Activated T-helper 9 cell treated with anti-CD3 and anti-CD28 coated beads, Interleukin-2, amount 50 U/mL, for 16 hours (primary cell): ENCODE data around the gene TBC1D5.
"Not testable (repeated sequence)": the region's sequence is repeated elsewhere in the genome, so short reads cannot be mapped to it uniquely, and the experiment has no call there.

Source experiments
- DNase-seq: peaks from one replicate; pipeline ENCODE4 v3.0.0-alpha.2; 2020; ENCODE audit warnings: low read depth

Gene TBC1D5

DNA sequence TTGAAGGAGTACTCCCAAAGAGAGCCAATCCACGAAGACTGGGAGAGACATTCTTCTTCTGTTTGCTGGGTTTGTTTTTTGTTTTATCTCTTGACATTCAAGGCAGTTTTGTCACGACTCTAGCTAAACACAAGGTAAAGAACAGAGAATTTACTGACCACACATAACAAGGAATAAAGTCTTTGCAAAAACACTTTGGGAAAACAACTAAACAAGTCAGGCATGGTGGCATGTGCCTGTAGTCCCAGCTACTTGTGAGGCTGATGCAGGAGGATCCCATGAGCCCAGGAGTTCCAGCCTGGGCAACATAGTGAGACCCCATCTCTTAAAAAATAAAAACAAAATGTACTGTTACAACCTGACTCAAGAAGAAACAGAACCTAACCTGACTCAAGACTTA lies 28.0 kb downstream of the TBC1D5 start:
- no peak for DNase-seq

DNA sequence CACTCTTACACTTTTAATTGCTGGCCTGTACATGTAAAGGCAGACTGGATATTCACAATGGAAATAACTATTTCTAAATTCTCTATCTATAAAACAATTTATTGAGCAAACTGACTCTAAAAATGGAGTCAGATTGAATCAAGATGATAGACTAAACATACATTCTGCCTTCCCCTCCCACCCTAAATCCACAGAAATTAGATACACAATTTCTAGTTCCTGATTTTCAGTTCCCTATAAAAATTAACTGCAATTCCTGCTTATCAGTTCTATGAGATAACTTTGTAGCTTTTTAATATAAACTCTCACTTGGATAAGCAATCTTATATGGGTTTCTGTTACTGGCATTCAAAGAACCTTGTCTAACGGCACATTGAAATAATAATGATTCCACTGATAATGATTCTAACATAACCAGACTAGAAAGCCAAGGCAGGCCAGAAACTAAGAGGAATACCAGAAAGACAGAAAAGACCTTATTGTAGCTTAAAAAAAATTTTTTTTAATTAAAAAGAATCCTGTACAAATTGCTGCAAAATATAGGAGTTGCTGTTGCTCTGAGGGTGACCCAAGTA lies 33.1 kb downstream of the TBC1D5 start:
- DNase-seq: no peak

DNA sequence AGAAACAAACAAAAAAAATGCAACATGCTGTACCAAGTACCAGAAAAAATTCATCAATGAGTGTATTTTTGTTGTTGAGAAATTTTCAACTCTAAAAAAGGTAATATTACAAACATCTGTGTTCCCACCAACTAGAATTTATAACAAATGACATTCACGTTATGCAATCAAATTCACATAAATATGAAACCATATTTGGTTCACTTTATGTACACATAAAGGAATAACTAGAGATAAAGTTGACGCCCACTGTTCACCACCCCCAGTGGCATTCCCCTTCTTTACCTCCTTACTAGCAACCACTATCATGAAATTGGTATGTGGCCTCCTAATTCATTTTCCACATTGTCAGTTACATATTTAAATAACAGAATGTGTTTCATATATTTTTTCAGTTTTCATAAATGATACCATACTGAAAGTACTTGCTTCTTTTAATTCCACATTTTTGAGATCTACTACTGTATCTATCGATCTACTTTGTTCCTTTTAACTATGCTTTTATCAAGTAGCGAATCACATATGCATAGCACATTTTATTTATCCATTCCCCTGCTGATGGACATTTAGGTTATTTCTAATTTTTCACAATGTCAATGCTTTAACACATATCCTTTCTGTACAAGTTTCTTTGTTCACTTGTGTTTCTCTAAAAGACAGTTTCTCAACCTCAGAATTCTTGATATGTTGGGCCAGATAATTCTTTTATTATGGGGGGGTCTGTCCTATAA lies 34.5 kb downstream of the TBC1D5 start:
- no peak for DNase-seq

DNA sequence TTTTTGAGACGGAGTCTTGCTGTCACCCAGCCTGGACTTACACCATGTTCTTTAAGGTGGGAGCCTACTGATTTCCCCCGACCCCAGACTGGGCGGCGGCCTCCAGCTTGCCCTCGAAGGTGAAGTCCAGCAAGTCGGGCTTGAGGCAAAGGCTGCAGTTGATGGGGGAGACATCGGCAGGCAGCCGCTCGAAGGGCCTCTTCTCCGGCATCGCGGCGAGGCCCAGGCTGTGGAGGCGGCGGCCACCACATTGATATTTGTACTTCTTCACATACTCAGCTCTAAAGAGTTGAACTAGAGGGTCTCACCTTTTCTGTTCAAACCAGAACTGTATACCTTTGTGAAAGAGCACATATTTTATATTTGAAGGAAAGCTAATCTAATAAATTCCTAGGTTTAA lies 36.4 kb downstream of the TBC1D5 start:
- DNase-seq: not testable (repeated sequence)

DNA sequence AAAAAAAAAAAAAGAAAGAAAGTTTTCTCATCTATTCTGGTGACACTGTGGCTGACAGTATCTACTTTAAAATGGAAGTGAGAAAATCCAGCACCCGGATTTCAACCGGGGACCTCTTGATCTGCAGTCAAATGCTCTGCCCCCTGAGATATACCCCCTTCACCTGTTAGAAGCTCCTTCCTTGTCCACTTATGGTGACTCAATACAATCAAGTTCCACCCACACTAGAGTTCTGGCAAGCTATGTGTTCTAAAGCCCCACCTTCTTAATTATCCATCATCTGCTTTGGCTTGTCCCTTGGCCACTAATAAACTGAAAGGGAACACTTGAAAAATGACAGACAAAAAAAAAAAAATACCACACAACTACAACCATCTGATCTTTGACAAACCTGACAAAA lies 42.6 kb downstream of the TBC1D5 start:
- not testable (repeated sequence) for DNase-seq

DNA sequence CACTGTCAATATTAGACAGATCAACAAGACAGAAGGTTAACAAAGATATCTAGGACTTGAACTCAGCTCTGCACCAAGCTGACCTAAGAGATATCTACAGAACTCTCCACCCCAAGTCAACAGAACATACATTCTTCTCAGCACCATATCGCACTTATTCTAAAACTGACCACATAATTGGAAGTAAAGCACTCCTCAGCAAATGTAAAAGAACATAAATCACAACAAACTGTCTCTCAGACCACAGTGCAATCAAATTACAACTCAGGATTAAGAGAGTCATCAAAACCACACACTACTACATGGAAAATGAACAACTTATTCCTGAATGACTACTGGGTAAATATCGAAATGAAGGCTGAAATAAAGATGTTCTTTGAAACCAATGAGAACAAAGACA lies 46.8 kb downstream of the TBC1D5 start:
- DNase-seq: not testable (repeated sequence)

DNA sequence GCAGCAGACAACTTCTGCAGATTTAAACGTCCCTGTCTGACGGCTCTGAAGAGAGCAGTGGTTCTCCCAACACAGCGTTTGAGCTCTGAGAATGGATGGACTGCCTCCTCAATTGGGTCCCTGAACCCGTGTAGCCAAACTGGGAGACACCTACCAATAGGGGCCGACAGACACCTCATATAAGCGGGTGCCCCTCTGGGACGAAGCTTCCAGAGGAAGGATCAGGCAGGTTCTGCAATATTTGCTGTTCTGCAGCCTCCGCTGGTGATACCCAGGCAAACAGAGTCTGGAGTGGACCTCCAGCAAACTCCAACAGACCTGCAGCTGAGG lies 48.8 kb downstream of the TBC1D5 start:
- not testable (repeated sequence) for DNase-seq

DNA sequence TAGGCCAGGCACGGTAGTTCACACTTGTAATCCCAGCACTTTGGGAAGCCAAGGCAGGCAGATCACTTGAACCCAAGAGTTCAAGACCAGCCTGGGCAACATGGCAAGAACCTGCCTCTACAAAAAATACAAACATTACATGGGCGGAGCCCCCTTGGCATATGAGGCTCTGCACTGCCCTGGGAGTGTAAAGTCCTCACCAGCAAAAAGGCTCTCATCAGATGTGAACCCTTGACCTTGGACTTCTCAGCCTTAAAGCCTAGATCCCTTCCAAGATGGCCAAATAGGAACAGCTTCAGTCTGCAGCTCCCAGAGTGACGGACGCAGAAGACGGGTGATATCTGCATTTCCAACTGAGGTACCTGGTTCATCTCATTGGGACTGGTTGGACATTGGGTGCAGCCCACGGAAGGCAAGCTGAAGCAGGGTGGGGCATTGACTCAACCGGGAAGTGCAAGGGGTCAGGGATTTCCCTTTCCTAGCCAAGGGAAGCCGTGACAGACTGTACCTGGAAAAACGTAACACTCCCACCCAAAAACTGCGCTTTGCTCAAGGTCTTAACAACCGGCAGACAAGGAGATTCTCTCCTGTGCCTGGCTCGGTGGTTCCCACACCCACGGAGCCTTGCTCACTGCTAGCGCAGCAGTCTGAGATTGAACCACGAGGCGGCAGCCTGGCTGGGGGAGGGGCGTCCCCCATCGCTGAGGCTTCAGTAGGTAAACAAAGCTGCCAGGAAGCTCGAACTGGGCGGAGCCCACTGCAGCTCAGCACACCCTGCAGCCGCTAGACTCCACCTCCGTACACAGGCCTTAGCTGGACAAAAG lies 49.4 kb downstream of the TBC1D5 start:
- peak; percentile 41 for DNase-seq

DNA sequence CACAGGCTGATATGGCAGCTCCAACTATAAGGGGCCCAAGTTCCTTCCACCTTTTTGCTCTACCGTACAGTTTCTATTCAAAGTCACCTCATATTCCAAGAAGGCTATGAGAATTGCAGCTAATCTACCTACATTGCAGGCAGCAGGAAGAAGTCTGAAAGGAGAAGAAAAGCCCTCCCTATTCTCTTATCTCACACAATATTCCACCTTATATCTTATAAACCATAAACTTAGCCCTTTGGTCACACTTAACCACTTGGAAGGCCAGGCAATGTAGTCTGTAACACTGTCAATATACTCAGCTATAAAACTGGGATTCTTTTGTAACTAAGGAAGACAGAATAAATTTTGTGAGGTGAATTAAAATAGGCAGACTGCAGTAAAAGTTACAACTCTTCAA lies 54.9 kb downstream of the TBC1D5 start:
- DNase-seq: no peak

DNA sequence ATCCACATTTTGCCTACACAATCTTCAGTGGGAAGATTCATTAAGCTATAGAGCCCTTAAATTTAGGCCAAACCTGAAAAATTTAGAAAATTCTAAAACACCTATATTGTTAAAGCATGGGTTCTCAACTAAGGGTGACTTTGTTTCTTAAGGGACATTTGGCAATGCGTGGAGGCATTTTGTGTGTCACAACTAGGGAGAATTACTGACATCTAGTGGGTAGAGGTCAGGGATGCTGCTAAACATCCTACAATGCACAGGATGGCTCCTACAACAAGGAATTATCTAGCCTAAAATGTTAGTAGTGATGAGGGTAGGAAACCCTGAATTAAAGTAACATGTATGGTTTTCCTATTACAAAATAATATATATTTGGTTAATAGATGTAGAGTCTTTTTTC lies 55.8 kb downstream of the TBC1D5 start:
- no peak for DNase-seq

DNA sequence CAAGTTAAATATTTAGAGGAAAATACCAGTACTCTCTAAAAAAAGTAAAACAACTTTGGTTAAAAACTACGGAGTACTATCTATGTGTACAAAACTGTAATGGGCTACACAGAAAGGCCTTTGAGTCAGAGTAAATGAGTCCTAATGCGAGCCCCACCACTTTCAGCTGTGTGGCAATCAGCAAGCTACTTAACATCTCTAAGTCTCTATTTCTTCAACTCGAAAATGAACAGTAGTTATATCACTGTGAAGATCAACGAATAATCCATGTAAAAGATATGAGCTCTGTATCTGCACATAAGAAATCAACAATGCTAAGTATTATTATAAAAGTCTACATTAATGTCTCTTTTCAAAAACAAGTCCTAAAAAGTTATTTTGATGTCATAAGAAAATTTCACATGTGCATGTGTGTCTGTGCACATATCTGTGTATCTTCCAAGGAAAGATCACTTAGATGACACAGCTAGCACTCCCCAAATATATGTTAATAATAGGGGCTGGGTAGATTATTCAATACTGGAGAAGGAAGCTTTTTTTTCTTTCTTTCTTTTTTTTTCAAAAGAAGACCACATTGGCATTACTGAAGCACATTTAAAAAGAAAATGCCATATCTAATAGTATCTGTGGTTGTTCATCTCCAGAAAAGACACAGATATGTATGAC lies 58.8 kb downstream of the TBC1D5 start:
- no peak for DNase-seq

DNA sequence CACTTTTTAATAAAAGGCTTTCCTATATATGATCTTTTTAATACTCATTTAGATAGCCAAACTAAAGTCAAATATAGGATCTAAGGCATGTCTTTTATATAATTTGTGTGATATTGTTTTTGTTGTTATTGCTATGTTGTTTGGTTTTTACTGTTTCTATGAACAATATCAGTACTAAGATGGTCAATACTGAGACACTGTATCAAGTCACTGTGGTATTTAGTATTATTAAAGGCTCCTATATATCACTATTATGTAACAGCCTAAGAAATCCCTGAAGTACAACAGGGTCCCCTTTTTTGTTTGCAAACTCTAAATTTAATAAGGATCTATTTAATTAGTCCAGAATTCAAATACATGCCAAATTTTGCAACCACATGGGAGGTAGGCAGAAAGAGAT lies 61.9 kb downstream of the TBC1D5 start:
- no peak for DNase-seq

DNA sequence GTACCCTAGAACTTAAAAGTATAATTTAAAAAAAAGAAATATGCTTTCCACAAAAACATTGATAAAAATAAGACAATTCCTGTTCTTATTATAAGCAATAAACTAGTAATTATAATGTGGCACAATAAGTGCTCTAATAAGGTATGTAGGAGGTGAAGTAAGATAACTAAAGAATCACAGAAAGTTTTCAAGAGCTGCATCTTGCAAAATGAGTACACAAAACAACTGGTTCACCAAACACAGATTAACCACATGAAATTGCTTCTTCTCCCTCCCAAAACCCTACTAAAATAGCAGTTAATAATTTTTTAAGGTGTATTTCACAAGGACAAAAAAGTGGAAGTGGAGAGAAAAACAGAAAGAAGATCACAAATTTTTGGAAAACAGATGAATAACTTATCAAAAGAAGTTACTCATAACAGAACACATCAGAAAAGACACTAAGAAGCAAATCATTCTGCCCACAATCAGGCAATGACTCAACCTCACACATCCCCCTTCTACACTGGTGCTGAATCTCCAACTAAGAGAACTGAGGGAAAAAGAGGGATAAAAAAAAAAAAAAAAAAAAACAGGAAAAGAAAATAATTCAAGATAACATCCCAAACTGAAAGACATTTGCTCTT lies 64.2 kb downstream of the TBC1D5 start:
- DNase-seq: no peak

DNA sequence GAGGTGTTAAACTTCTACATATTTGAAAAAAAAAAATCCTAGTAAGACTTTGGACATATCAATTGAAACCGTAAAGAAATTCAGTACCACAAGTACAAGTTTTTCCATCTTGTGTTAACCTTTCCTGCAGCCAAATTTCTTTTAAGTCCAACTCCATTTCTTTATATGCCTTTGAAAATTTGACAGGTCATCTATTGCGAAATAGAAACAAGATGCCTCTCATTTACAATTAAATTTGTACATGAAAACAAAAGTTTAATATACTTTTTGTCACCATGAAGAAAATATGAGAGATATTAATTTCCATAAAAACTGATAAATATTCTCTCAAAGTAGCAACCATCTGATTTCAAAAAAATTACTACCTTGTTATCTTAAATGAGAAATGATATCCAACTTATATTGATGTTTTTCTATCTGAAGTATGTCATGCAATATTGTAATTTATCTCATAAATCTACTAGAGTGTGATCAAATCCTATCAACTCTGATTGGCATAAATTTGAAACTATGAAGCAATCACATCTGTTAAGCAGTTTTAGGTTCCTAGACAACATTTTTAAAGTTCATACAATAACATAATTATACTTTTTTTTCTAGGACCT lies 68.2 kb downstream of the TBC1D5 start:
- DNase-seq: no peak

DNA sequence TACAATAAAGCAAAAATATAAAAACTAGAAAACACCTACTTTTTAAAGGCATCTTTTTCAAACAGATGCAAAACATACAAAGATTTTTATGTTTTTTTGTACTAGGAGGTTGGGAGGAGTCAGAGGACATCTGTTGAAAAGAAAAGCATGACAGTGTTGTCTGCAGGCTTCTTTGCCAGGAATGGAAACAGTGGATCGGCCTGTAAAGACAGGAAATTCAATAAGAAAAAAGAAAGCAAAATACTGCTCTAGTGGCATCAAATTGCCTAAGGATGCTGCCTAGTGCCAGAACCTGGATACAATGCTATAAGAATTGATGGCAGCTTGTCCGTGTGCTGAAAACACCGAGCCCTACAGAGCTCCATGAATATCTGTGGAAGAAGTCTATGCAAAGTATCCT lies 69.9 kb downstream of the TBC1D5 start:
- no peak for DNase-seq

DNA sequence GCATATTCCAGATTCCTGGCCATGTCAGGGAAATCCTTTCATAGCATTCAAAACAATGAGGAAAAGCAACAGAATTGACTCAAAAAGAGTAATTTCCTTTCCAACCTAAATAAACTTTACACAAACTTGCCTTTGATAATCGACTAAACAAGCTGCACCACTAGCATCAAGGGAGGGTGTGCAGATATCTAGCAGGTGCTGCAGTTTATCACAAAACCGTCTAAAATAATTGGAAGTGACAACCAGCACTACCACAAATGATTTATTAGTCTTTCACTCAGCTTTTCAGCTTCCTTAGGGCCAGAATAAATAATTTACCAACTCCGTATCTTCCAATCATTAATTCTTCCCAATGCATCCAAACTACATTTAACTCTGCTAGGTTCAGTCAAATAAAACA lies 71.7 kb downstream of the TBC1D5 start:
- no peak for DNase-seq

DNA sequence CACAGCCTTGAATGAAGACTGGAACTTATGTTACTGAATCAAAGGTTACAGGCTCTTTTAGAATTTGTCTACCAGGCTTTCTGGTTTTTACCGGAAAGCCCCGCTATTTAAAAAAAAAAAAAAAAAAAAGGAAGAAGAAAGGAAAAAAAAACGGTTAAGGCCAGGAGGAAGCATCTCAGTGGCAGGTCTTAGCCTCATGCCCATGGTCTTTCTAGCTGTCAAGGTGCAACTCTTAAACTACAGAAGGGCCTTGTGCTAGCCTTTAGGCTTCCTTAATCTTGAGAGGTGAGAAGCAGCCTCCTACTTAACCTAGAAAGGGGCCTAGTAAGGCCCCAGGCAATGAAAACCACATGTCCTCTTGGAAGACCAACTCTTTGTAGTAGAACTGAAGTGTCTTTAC lies 77.5 kb downstream of the TBC1D5 start:
- no peak for DNase-seq

DNA sequence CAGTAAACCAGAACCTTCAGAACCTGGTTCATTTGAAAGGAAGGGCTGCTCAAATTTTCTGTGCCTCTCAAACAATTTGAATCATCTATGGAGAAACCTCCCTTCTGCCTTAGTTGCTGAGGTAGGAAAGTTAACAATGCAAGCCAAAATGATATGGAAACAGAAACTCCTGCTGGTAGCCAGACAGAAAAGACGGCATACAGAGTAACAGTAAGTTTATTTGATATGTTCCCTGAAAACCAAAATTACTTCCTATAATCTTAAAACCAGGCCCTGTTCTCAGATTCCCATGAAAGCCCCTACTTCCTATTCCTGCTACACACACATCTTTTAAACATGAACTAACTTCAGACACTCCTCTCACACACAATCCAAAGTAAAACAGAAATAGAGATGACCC lies 86.2 kb downstream of the TBC1D5 start:
- DNase-seq: no peak

DNA sequence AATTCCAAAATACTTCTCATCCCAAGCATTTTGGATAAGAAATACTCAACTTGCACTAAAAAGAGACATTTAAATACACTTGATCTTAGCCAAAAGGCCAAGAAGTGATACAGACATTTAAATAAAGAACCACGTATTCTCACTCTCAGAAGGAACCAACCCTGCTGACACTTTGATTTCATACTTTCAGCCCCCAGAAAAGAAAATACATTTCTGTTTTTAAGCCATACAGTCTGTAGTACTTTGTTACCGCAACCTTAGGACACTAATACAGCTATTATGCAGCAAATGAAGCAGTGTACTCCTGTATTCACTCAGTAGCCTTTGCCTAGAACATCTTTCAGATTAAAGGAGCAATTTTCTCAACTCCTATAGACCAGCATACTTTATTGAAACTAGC lies 86.7 kb downstream of the TBC1D5 start:
- no peak for DNase-seq

DNA sequence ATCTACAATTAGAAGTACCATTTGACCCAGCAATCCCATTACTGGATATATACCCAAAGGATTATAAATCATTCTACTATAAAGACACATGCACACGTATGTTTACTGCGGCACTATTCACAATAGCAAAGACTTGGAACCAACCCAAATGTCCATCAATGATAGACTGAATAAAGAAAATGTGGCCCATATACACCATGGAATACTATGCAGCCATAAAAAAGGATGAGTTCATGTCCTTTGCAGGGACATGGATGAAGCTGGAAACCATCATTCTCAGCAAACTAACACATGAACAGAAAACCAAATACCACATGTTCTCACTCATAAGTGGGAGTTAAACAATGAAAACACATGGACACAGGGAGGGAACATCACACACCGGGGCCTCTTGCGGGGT lies 92.7 kb downstream of the TBC1D5 start:
- not testable (repeated sequence) for DNase-seq

DNA sequence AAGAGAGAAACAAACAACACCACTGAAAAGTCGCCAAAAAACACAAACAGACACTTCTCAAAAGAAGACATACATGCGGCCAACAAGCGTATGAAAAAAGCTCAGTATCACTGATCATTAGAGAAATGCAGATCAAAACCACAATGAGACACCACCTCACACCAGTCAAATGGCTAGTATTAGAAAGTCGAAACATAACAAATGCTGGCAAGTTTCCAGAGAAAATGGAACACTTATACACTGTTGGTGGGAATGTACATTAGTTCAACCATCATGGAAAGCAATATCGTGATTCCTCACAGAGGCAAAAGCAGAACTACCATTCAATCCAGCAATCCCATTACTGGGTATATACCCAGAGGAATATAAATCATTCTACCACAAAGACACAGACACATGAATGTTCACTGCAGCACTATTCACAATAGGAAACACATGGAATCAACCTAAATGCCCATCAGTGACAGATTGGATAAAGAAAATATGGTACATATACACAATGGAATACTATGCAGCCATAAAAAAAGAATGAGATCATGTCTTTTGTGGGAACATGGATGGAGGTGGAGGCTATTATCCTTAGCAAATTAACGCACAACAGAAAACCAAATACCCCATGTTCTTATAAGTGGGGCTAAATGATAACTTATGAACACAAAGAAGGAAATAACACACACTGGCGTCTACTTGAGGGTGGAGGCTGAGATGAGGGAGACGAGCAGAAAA lies 93.6 kb downstream of the TBC1D5 start:
- not testable (repeated sequence) for DNase-seq
